Measurements from ENCODE around the gene CDH8.

GRCh38 chr16:61823326-61823725, 212.9 kb downstream of the CDH8 start:
- no peak for TF ChIP-seq CTCF (IDR thresholded peaks at IDR 0.05; ENCODE audit: insufficient read depth, low read length)
- no peak for TF ChIP-seq GABPA (IDR thresholded peaks at IDR 0.05; ENCODE audit: low read depth)
- TF ChIP-seq POLR2AphosphoS5 (IDR thresholded peaks at IDR 0.05; ENCODE audit: low read depth): no peak
- TF ChIP-seq SPI1 (IDR thresholded peaks at IDR 0.05; ENCODE audit: borderline replicate concordance, low read depth): no peak
- no peak for TF ChIP-seq REST (IDR thresholded peaks at IDR 0.05; ENCODE audit: insufficient replicate concordance, low read depth)

Data from HL-60 (cell line).